ENCODE results near the gene KRT12. TPM values are rescaled to one million over a fixed set of nuclear protein-coding genes. Genes with fewer than 3 reads are reported as not detected.
"Not testable (repeated sequence)": the region's sequence is repeated elsewhere in the genome, so short reads cannot be mapped to it uniquely, and the experiment has no call there.

The KRT12 gene
- total RNA-seq, 1 donor from 2014 or later = not detected

DNA sequence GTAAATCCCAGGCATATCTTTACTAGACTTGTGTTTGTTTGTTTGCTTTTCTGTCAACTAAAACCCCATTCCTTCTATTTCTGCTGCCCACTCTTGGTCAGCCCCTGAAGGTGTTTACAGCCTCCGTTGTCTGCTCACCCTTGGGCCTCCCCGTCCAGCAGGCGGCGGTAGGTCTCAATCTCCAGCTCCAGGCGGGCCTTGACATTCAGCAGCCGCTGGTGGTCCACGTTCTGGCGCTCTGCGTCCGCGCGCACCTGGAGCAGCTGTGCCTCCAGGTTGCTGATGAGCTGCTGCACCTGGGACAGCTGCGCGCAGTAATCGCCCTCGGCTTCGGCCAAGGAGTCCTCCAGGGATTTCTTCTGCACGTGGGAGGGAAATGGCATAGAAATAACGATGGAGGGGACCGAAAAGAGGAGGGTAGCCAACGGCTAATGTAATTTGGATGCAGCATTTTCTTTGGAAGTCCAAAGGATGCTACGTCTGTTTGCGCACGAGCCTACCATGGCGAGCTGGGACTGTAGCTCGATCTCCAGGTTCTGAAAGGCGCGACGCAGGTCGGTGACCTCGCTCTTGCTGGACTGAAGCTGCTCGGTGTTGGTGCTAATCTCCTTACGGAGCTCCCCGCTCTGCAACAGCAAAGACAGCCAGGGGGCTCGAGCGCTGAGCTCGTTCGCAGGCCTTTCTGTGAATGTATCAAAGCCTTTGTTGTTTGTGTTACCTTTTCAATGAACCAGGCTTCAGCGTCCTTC, 3.9 kb downstream of the KRT12 start:
- Mint-ChIP-seq H3K27ac (no peak overlapping the region), H3K9me3 (no peaks in the 10 kb centered on the region), H3K36me3 (ENCODE audit: low read depth) (no peaks in the 10 kb centered on the region), H3K4me3 (no peak overlapping the region), H3K27me3 (peaks cover 23% of the 10 kb centered on the region), H3K4me1 (no peaks in the 10 kb centered on the region)
- intact Hi-C loops (cut with micrococcal nuclease) = no loop called here
- TF ChIP-seq, protein P1, sequence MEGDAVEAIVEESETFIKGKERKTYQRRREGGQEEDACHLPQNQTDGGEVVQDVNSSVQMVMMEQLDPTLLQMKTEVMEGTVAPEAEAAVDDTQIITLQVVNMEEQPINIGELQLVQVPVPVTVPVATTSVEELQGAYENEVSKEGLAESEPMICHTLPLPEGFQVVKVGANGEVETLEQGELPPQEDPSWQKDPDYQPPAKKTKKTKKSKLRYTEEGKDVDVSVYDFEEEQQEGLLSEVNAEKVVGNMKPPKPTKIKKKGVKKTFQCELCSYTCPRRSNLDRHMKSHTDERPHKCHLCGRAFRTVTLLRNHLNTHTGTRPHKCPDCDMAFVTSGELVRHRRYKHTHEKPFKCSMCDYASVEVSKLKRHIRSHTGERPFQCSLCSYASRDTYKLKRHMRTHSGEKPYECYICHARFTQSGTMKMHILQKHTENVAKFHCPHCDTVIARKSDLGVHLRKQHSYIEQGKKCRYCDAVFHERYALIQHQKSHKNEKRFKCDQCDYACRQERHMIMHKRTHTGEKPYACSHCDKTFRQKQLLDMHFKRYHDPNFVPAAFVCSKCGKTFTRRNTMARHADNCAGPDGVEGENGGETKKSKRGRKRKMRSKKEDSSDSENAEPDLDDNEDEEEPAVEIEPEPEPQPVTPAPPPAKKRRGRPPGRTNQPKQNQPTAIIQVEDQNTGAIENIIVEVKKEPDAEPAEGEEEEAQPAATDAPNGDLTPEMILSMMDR (IDR thresholded peaks at IDR 0.05) = no peak
- DNase-seq = no peak
- no peak for ATAC-seq (ENCODE audit: low read depth)
- POLR2A ChIA-PET = no interaction called here
- CTCF ChIA-PET = no interaction called here

DNA sequence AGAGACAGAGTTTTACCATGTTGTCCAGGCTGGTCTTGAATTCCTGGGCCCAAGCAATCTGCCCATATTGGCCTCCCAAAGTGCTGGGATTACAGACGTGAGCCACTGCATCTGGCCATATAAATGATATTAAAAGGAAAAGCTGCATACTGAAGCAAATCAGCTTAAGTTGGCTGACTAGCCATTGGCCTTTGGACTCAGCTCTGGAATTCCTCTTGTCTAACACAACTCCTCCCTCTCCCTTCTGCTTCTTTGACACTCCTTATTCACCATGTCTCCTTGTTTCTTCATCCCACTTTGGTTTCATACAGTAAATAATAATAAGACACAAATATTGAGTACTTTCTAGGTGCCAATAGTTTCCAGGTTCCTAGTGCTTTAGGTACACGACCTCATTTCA, 7.5 kb downstream of the KRT12 start:
- Mint-ChIP-seq H3K9me3 (no peaks in the 10 kb centered on the region), H3K27me3 (peaks cover 16% of the 10 kb centered on the region), H3K4me3 (no peak overlapping the region), H3K27ac (no peak overlapping the region), H3K4me1 (no peaks in the 10 kb centered on the region), H3K36me3 (ENCODE audit: low read depth) (no peaks in the 10 kb centered on the region)
- POLR2A ChIA-PET = no interaction called here
- CTCF ChIA-PET = interaction anchor here (1.2 kb wide), 1 partner anchor 803 kb away, joined by 5 read pairs; no protein-coding TSS in a partner anchor
- TF ChIP-seq, protein P1 (IDR thresholded peaks at IDR 0.05) = no peak
- intact Hi-C loops (cut with micrococcal nuclease) = no loop called here
- DNase-seq (no peak), ATAC-seq (ENCODE audit: low read depth) (no peak)

DNA sequence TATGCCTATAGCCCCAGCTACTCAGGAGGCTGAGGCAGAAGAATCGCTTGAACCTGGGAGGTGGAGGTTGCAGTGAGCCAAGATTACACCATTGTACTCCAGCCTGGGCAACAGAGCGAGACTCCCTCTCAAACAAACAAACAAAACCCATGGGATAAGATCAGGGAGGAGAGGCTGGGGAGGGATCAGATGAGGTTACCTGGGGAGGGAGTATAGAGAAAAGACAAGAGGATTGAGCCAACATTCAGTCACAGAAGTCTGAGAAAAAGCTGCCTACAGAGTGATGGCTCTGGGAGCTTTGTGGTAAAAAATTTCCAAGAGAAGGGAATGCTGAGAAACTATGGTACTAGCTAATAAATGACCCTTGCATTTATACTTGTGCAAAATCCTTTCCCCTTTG, 8.4 kb downstream of the KRT12 start:
- intact Hi-C loops (cut with micrococcal nuclease); H3K36me3 Mint-ChIP-seq (ENCODE audit: low read depth); ATAC-seq (ENCODE audit: low read depth); H3K27ac Mint-ChIP-seq; H3K4me1 Mint-ChIP-seq; CTCF ChIA-PET; DNase-seq; POLR2A ChIA-PET; H3K4me3 Mint-ChIP-seq; H3K9me3 Mint-ChIP-seq: not testable (repeated sequence)
- peaks cover 16% of the 10 kb centered on the region for H3K27me3 Mint-ChIP-seq

DNA sequence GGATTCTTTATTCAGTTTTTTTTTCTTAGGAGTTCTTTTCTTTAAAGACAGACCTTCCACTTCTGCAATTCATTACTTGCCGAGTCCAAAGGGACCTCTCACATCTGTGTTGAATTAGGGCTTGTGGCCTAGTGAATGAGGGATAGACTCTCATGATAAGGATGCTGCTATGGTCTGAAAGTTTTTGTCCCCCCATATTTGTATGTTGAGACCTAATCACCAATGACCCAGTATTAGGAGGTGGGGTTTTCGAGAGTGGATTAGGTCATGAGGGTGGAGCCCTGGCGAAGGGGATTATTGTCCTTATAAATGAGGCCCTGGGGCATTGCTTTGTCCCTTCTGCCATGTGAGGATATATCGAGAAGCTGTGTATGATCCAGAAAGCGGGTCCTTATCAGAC, 9.5 kb downstream of the KRT12 start:
- ATAC-seq (ENCODE audit: low read depth) (no peak), DNase-seq (no peak)
- Mint-ChIP-seq H3K4me1 (no peaks in the 10 kb centered on the region), H3K36me3 (ENCODE audit: low read depth) (no peaks in the 10 kb centered on the region), H3K9me3 (no peaks in the 10 kb centered on the region), H3K4me3 (no peak overlapping the region), H3K27me3 (peaks cover 17% of the 10 kb centered on the region), H3K27ac (no peak overlapping the region)
- ChIA-PET CTCF (interaction anchor here (0.6 to 2.9 kb wide), 6 partner anchors 50 to 838 kb away, joined by 3 to 18 read pairs (median 4); no protein-coding TSS in a partner anchor), POLR2A (interaction anchor here (0.6 kb wide), 1 partner anchor 805 kb away, joined by 3 read pairs; no protein-coding TSS in a partner anchor)
- TF ChIP-seq, protein P1 (IDR thresholded peaks at IDR 0.05) = no peak
- intact Hi-C loops (cut with micrococcal nuclease) = loop anchor here (1.0 to 2.0 kb wide), 3 partner anchors 691 to 805 kb away; no protein-coding TSS in a partner anchor

DNA sequence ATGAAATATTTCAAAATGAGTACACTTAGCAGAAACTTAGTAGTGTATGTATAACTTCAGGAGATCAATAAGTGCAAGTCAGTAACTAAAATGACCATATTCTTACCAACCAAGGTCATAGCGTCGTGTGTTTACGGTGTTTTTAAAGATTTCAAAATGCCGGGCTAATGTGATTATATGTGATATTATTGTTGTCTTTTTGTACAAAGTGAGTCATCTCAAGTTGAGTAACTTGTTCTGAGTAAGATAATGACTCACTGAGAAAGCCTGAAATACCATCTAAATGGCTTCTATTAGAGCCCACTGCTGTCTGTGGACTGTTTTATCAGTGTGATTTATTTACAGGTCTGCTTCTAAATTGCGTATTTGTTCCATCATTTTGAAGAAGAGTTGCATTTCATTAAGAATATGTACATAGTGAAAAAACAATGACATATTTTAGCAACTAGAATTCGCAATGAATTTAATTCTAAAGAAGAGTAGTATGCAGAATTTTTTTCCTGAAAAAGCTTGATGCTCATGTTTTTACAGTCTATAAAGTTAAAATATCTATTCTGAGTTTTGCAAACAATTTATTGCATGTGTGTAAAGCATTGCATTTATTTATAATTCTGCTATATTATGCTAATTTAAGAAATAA, 12.7 kb downstream of the KRT12 start:
- TF ChIP-seq, protein P1 (IDR thresholded peaks at IDR 0.05) = no peak
- no peaks in the 10 kb centered on the region for H3K36me3 Mint-ChIP-seq (ENCODE audit: low read depth)
- H3K27ac Mint-ChIP-seq = no peak overlapping the region
- CTCF ChIA-PET = no interaction called here
- H3K4me1 Mint-ChIP-seq = no peaks in the 10 kb centered on the region
- H3K9me3 Mint-ChIP-seq = no peaks in the 10 kb centered on the region
- POLR2A ChIA-PET = no interaction called here
- peaks cover 20% of the 10 kb centered on the region for H3K27me3 Mint-ChIP-seq
- no peak overlapping the region for H3K4me3 Mint-ChIP-seq
- DNase-seq (no peak), ATAC-seq (ENCODE audit: low read depth) (no peak)
- intact Hi-C loops (cut with micrococcal nuclease) = loop anchor here (5.0 kb wide), 1 partner anchor 173 kb away; the partner anchor contains the start of gene KRTAP1-5

Measured in activated B cell treated with CpG ODN at 0.5 μM for 24 hours (primary cell).